Measurements from ENCODE around the gene ARL3. TPM values are rescaled to one million over a fixed set of nuclear protein-coding genes. Genes with fewer than 3 reads are reported as not detected.
A peak's percentile ranks its signal among the peaks of the same experiment; 100 is the strongest.

Gene ARL3
- total and polyA plus RNA-seq, 2 experiments from 2014 or later = 8.5 to 22.6 TPM

GRCh38 chr10:102661658-102662028 lies 52.6 kb downstream of the ARL3 start:
- peak overlapping the region; percentile 58 for H3K4me2 ChIP-seq
- Mint-ChIP-seq H3K9me3 (no peaks in the 10 kb centered on the region), H3K4me1 (peaks cover 13% of the 10 kb centered on the region; the same call in 2 of the 3 replicates), H3K36me3 (ENCODE audit: low read depth) (peaks cover 13% of the 10 kb centered on the region), H3K27me3 (ENCODE audit: insufficient read depth, low read depth, poor library complexity) (peaks cover 13% of the 10 kb centered on the region), H3K4me3 (no peak overlapping the region), H3K27ac (no peak overlapping the region)
- DNase-seq (ENCODE audit: low spot score) (no peak), ATAC-seq (no peak)
- H3K27me3 ChIP-seq (ENCODE audit: insufficient read depth) = no peaks in the 10 kb centered on the region
- H3K4me3 ChIP-seq = no peak overlapping the region
- H3K27ac ChIP-seq (ENCODE audit: low read depth) = no peak overlapping the region
- H3K9me2 ChIP-seq (ENCODE audit: insufficient read depth) = no peaks in the 10 kb centered on the region
- peaks cover 13% of the 10 kb centered on the region; the same call in 1 of the 2 replicates for H3K4me1 ChIP-seq (ENCODE audit: insufficient read depth)
- TF ChIP-seq STAT1 (IDR thresholded peaks at IDR 0.05; ENCODE audit: unreplicated experiment) (no peak), EZH2phosphoT487 (IDR thresholded peaks at IDR 0.05; ENCODE audit: unreplicated experiment) (no peak), REST (IDR thresholded peaks at IDR 0.05; ENCODE audit: unreplicated experiment) (no peak), JUNB (IDR thresholded peaks at IDR 0.05; ENCODE audit: unreplicated experiment) (no peak), EZH2 (IDR thresholded peaks at IDR 0.05; ENCODE audit: low read depth, unreplicated experiment) (no peak), CREB1 (CRISPR knock-in tag; IDR thresholded peaks at IDR 0.05; ENCODE audit: low read depth) (no peak), CTCF (conservative IDR thresholded peaks at IDR 0.05; ENCODE audit: low read depth in 2 of 2) (no peak), POLR2AphosphoS5 (IDR thresholded peaks at IDR 0.05; ENCODE audit: low read depth) (no peak), NANOG (IDR thresholded peaks at IDR 0.05; ENCODE audit: borderline replicate concordance) (no peak), ZNF114 (CRISPR knock-in tag; IDR thresholded peaks at IDR 0.05) (no peak), ZNF331 (CRISPR knock-in tag; IDR thresholded peaks at IDR 0.05; ENCODE audit: low read depth) (no peak)
- TF ChIP-seq, protein P1, sequence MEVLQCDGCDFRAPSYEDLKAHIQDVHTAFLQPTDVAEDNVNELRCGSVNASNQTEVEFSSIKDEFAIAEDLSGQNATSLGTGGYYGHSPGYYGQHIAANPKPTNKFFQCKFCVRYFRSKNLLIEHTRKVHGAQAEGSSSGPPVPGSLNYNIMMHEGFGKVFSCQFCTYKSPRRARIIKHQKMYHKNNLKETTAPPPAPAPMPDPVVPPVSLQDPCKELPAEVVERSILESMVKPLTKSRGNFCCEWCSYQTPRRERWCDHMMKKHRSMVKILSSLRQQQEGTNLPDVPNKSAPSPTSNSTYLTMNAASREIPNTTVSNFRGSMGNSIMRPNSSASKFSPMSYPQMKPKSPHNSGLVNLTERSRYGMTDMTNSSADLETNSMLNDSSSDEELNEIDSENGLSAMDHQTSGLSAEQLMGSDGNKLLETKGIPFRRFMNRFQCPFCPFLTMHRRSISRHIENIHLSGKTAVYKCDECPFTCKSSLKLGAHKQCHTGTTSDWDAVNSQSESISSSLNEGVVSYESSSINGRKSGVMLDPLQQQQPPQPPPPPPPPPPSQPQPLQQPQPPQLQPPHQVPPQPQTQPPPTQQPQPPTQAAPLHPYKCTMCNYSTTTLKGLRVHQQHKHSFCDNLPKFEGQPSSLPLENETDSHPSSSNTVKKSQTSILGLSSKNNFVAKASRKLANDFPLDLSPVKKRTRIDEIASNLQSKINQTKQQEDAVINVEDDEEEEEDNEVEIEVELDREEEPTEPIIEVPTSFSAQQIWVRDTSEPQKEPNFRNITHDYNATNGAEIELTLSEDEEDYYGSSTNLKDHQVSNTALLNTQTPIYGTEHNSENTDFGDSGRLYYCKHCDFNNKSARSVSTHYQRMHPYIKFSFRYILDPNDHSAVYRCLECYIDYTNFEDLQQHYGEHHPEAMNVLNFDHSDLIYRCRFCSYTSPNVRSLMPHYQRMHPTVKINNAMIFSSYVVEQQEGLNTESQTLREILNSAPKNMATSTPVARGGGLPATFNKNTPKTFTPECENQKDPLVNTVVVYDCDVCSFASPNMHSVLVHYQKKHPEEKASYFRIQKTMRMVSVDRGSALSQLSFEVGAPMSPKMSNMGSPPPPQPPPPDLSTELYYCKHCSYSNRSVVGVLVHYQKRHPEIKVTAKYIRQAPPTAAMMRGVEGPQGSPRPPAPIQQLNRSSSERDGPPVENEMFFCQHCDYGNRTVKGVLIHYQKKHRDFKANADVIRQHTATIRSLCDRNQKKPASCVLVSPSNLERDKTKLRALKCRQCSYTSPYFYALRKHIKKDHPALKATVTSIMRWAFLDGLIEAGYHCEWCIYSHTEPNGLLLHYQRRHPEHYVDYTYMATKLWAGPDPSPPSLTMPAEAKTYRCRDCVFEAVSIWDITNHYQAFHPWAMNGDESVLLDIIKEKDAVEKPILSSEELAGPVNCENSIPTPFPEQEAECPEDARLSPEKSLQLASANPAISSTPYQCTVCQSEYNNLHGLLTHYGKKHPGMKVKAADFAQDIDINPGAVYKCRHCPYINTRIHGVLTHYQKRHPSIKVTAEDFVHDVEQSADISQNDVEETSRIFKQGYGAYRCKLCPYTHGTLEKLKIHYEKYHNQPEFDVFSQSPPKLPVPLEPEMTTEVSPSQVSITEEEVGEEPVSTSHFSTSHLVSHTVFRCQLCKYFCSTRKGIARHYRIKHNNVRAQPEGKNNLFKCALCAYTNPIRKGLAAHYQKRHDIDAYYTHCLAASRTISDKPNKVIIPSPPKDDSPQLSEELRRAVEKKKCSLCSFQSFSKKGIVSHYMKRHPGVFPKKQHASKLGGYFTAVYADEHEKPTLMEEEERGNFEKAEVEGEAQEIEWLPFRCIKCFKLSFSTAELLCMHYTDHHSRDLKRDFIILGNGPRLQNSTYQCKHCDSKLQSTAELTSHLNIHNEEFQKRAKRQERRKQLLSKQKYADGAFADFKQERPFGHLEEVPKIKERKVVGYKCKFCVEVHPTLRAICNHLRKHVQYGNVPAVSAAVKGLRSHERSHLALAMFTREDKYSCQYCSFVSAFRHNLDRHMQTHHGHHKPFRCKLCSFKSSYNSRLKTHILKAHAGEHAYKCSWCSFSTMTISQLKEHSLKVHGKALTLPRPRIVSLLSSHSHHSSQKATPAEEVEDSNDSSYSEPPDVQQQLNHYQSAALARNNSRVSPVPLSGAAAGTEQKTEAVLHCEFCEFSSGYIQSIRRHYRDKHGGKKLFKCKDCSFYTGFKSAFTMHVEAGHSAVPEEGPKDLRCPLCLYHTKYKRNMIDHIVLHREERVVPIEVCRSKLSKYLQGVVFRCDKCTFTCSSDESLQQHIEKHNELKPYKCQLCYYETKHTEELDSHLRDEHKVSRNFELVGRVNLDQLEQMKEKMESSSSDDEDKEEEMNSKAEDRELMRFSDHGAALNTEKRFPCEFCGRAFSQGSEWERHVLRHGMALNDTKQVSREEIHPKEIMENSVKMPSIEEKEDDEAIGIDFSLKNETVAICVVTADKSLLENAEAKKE (CRISPR knock-in tag; IDR thresholded peaks at IDR 0.05) = no peak
- TF ChIP-seq, protein P2, sequence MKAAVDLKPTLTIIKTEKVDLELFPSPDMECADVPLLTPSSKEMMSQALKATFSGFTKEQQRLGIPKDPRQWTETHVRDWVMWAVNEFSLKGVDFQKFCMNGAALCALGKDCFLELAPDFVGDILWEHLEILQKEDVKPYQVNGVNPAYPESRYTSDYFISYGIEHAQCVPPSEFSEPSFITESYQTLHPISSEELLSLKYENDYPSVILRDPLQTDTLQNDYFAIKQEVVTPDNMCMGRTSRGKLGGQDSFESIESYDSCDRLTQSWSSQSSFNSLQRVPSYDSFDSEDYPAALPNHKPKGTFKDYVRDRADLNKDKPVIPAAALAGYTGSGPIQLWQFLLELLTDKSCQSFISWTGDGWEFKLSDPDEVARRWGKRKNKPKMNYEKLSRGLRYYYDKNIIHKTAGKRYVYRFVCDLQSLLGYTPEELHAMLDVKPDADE (IDR thresholded peaks at IDR 0.05) = no peak
- no peaks in the 10 kb centered on the region for H3K36me3 ChIP-seq (ENCODE audit: insufficient read depth)
- no peak overlapping the region for H2AFZ ChIP-seq
- no peaks in the 10 kb centered on the region for H3F3A ChIP-seq (replicated peaks; ENCODE audit: low read depth)
- no peaks in the 10 kb centered on the region for H3K79me2 ChIP-seq (replicated peaks; ENCODE audit: insufficient read depth)
- H4K20me1 ChIP-seq (replicated peaks; ENCODE audit: insufficient read depth) = no peaks in the 10 kb centered on the region
